ENCODE results near the gene HLA-DPB1. TPM values are rescaled to one million over a fixed set of nuclear protein-coding genes. Genes with fewer than 3 reads are reported as not detected.

The HLA-DPB1 gene
- polyA plus RNA-seq, 1 donor from 2014 or later, result 2.3 TPM

DNA sequence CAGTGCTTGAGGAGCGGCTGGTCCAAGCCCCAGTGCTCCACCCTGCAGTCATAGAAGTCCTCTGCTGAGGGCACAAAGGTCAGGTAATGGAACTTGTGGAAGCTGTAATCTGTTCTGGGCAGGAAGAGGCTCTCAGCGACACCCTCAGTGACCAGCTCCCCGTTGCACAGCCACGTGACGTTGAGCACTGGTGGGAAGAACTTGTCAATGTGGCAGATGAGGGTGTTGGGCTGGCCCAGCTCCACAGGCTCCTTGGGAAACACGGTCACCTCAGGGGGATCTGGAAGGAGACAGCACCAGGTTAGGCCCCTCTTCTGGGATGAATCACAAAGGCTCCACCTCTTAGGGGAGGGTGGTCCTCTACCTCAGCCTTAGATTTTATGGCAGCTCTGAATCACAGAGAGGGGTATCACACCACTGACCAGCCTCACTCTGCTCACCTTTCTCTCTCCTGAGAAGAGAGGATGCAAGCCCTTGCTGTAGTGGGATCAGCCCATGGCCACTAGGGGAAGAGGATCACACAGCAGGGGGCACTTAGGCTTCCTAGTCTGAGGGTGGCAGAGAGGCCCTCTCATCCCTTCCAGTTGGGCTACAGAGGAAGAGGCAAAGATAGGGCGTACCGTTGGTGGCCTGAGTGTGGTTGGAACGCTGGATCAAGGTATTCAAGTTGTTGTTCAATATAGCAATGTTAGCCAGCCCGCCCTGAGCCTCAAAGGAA lies 6.6 kb upstream of the HLA-DPB1 start:
- Histone ChIP-seq H3K9me2 (ENCODE audit: insufficient read depth, low read length) (no peaks in the 10 kb centered on the region), H3K27ac (ENCODE audit: low read length) (no peak overlapping the region), H3K4me3 (ENCODE audit: low read length) (no peak overlapping the region), H3K9me3 (ENCODE audit: low read length) (no peaks in the 10 kb centered on the region), H3K9ac (ENCODE audit: low read length) (no peak overlapping the region), H4K20me1 (ENCODE audit: insufficient read depth) (no peaks in the 10 kb centered on the region), H3K27me3 (ENCODE audit: insufficient read depth, low read depth, low read length) (no peaks in the 10 kb centered on the region), H3K79me2 (replicated peaks; ENCODE audit: insufficient read depth, low read length) (no peaks in the 10 kb centered on the region), H3K4me2 (ENCODE audit: low read length) (no peak overlapping the region), H3F3A (ENCODE audit: insufficient read depth, low read length, poor library complexity, severe bottlenecking) (no peaks in the 10 kb centered on the region), H3K36me3 (ENCODE audit: insufficient read depth, low read length) (no peaks in the 10 kb centered on the region), H2AFZ (ENCODE audit: low read depth, low read length) (no peak overlapping the region)
- no peak for TF ChIP-seq SMC3 (conservative IDR thresholded peaks at IDR 0.05; ENCODE audit: poor library complexity)
- TF ChIP-seq EZH2 (IDR thresholded peaks at IDR 0.05; ENCODE audit: borderline replicate concordance, insufficient read depth, low read length, poor library complexity, severe bottlenecking), result no peak
- no peak for TF ChIP-seq MXI1 (conservative IDR thresholded peaks at IDR 0.05; ENCODE audit: poor library complexity, severe bottlenecking)
- no peak for TF ChIP-seq RAD21 (conservative IDR thresholded peaks at IDR 0.05)
- TF ChIP-seq EP300 (conservative IDR thresholded peaks at IDR 0.05; ENCODE audit: poor library complexity, severe bottlenecking), result no peak
- no peak for TF ChIP-seq REST (IDR thresholded peaks at IDR 0.05; ENCODE audit: borderline replicate concordance)
- TF ChIP-seq POLR2AphosphoS5 (IDR thresholded peaks at IDR 0.05), result no peak
- no peak for TF ChIP-seq TAF1 (IDR thresholded peaks at IDR 0.05; ENCODE audit: low read depth)
- TF ChIP-seq CTCF (IDR thresholded peaks at IDR 0.05; ENCODE audit: poor library complexity, severe bottlenecking), result no peak

- Histone ChIP-seq H3K27ac (ENCODE audit: low read length) (no peak overlapping the region), H3K27me3 (ENCODE audit: insufficient read depth, low read depth, low read length) (no peaks in the 10 kb centered on the region), H3K4me3 (ENCODE audit: low read length) (no peak overlapping the region)
These were observed 4.9 kb upstream of the HLA-DPB1 start for GRCh38 chr6:33070909-33071308.

More at GRCh38 chr6:33070909-33071308, 4.9 kb upstream of the HLA-DPB1 start:
- no peak overlapping the region for H3K4me2 ChIP-seq (ENCODE audit: low read length)
- no peaks in the 10 kb centered on the region for H3K9me2 ChIP-seq (ENCODE audit: insufficient read depth, low read length)
- TF ChIP-seq EP300 (conservative IDR thresholded peaks at IDR 0.05; ENCODE audit: poor library complexity, severe bottlenecking) (no peak), MXI1 (conservative IDR thresholded peaks at IDR 0.05; ENCODE audit: poor library complexity, severe bottlenecking) (no peak), CTCF (IDR thresholded peaks at IDR 0.05; ENCODE audit: poor library complexity, severe bottlenecking) (no peak), SMC3 (conservative IDR thresholded peaks at IDR 0.05; ENCODE audit: poor library complexity) (no peak), POLR2AphosphoS5 (IDR thresholded peaks at IDR 0.05) (no peak), RAD21 (conservative IDR thresholded peaks at IDR 0.05) (no peak), REST (IDR thresholded peaks at IDR 0.05; ENCODE audit: borderline replicate concordance) (no peak), TAF1 (IDR thresholded peaks at IDR 0.05; ENCODE audit: low read depth) (no peak), EZH2 (IDR thresholded peaks at IDR 0.05; ENCODE audit: borderline replicate concordance, insufficient read depth, low read length, poor library complexity, severe bottlenecking) (no peak)
- no peaks in the 10 kb centered on the region for H3K79me2 ChIP-seq (replicated peaks; ENCODE audit: insufficient read depth, low read length)
- H3K9ac ChIP-seq (ENCODE audit: low read length), result no peak overlapping the region
- no peak overlapping the region for H2AFZ ChIP-seq (ENCODE audit: low read depth, low read length)
- H3K9me3 ChIP-seq (ENCODE audit: low read length), result no peaks in the 10 kb centered on the region
- H4K20me1 ChIP-seq (ENCODE audit: insufficient read depth), result no peaks in the 10 kb centered on the region
- H3F3A ChIP-seq (ENCODE audit: insufficient read depth, low read length, poor library complexity, severe bottlenecking), result no peaks in the 10 kb centered on the region
- no peaks in the 10 kb centered on the region for H3K36me3 ChIP-seq (ENCODE audit: insufficient read depth, low read length)

All from neural cell (in vitro differentiated cells).